A549 treated with dexamethasone at 1 μM for 4 hours (cell line): Measurements from ENCODE around the gene TBCCD1. TPM values are rescaled to one million over a fixed set of nuclear protein-coding genes. Genes with fewer than 3 reads are reported as not detected.

Source experiments
- total RNA-seq: library from RNA; stranded (reverse); fragments of 200-300 nt; extraction: Qiagen RNA extraction; gene quantifications from 5 replicates; pipeline ENCODE4 v1.2.3, GENCODE V29; 2022

Gene TBCCD1
- 5.8 to 7.6 TPM (median 6.9 TPM) in 5 replicates for total RNA-seq

GRCh38 chr3:186567072-186567921 is at the start of gene TBCCD1:
Gene TBCCD1 (minus strand): TSS chr3:186567339. CDS start chr3:186564329, 3,010 bp downstream.

GRCh38 chr3:186612721-186613636 is 45.8 kb upstream of the TBCCD1 start, which contains the start of gene AHSG:
Gene AHSG (plus strand): TSS chr3:186613060. CDS start chr3:186613142, 82 bp downstream.

GRCh38 chr3:186570096-186570940 is 3.2 kb upstream of the TBCCD1 start, which contains the start of gene DNAJB11:
Gene DNAJB11 (plus strand): TSS chr3:186570720. CDS start chr3:186570898, 178 bp downstream.

GRCh38 chr3:186544281-186544680 is 22.9 kb downstream of the TBCCD1 start, which contains the start of gene CRYGS:
Gene CRYGS (minus strand): TSS chr3:186544380. CDS start chr3:186544326, 54 bp downstream.

Other genes with a start within 250 kb of the TBCCD1 start
- 5.8 to 9.2 TPM (median 7.2 TPM) in 5 replicates for gene DGKG, start 205.1 kb downstream of the TBCCD1 start, total RNA-seq
- gene CRYGS, start 23.0 kb downstream of the TBCCD1 start, total RNA-seq: 0.41 to 0.96 TPM (median 0.71 TPM) in 5 replicates
- gene DNAJB11, start 3.4 kb upstream of the TBCCD1 start, total RNA-seq: 53.7 to 57.8 TPM (median 55.5 TPM) in 5 replicates
- 0.06 to 0.09 TPM (median 0.06 TPM) in 3 of 5 replicates, not detected in the others for gene AHSG, start 45.7 kb upstream of the TBCCD1 start, total RNA-seq
- gene FETUB, start 73.1 kb upstream of the TBCCD1 start, total RNA-seq: 0.13 to 0.38 TPM (median 0.23 TPM) in 5 replicates
- not detected in 5 replicates for gene HRG, start 98.7 kb upstream of the TBCCD1 start, total RNA-seq
- gene KNG1, start 150.0 kb upstream of the TBCCD1 start, total RNA-seq: 0.07 TPM in 1 of 5 replicates, not detected in the others
- gene EIF4A2, start 216.2 kb upstream of the TBCCD1 start, total RNA-seq: 122 to 152 TPM (median 133 TPM) in 5 replicates
- gene RFC4, start 239.1 kb upstream of the TBCCD1 start, total RNA-seq: 40.7 to 64.0 TPM (median 42.8 TPM) in 5 replicates